SH-SY5Y (cell line): ENCODE results near the gene RABGAP1L.

ENCODE experiments used
- GATA2 ChIP-seq: IDR thresholded peaks from 2 replicates; pipeline ENCODE4 v1.6.1; 2011; ENCODE audit warnings: mild to moderate bottlenecking, low read depth, low read length
- GATA3 ChIP-seq: IDR thresholded peaks from 2 replicates; pipeline ENCODE4 v1.6.1; 2011; ENCODE audit warnings: low read depth, mild to moderate bottlenecking, low read length, moderate library complexity

DNA sequence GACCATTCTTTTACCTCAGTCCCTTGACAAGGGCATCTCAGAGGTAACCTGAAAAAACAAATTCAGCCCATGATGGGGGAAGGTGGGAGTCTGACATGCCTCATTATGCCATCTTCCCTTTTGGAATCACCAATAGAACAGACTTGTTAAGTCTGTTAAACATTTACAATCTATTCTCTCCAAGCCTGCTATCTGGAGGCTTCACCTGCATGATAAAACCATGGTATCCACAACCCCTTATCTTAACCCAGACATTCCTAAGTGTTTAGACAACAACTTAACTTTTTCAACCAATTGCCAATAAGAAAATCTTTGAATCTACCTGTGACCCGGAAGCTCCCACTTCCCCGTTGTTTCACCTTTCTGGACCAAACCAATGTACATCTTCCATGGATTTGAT is 607.4 kb downstream of the RABGAP1L start:
- TF ChIP-seq GATA3: no peak
- no peak for TF ChIP-seq GATA2
